Gastroesophageal sphincter (tissue), 4 donors: ENCODE data around the gene FBXL16. TPM values are rescaled to one million over a fixed set of nuclear protein-coding genes. Genes with fewer than 3 reads are reported as not detected.

ENCODE experiments used
- ATAC-seq: fragments of 150-250 bp; one replicate; pipeline ENCODE4 v1.9.1; 2016; ENCODE audit warnings: mild to moderate bottlenecking, moderate library complexity
- H3K27ac ChIP-seq, 4 donors: fragments of 200-600 bp; sonication (generic) in 3 of 4; 1 replicate in 3 of 4; 2 replicates in 1 of 4; pipeline ENCODE4 v1.5.1; 2016 to 2019
- H3K27me3 ChIP-seq: fragments of 200-600 bp; sonication (generic); one replicate; pipeline ENCODE4 v1.5.1; 2019
- H3K36me3 ChIP-seq, 2 donors: fragments of 200-600 bp; sonication (generic); one replicate each; pipeline ENCODE4 v1.5.1; 2019; ENCODE audit warnings: control low read depth in 1 of 2
- H3K4me1 ChIP-seq, 3 donors: fragments of 200-600 bp; sonication (generic); 1 replicate in 2 of 3; 2 replicates in 1 of 3; pipeline ENCODE4 v1.5.1; 2016 to 2019; ENCODE audit warnings: control low read depth in 2 of 3
- H3K4me3 ChIP-seq, 2 donors: fragments of 200-600 bp; sonication (generic); one replicate each; pipeline ENCODE4 v1.5.1; 2019; ENCODE audit warnings: mild to moderate bottlenecking in 1 of 2, moderate library complexity in 1 of 2
- H3K9me3 ChIP-seq, 3 donors: fragments of 200-600 bp; sonication (generic); one replicate each; pipeline ENCODE4 v1.5.1; 2017 to 2019; ENCODE audit warnings: control low read depth in 2 of 3
- EP300 ChIP-seq: sonication (generic); formaldehyde crosslinking; IDR thresholded peaks from one replicate; pipeline ENCODE4 v1.6.1; 2017; ENCODE audit warnings: antibody characterized with exemption, mild to moderate bottlenecking
- POLR2A ChIP-seq, 2 donors: fragments of 450-650 bp; IDR thresholded peaks; one replicate each; pipeline ENCODE4 v1.6.1; 2017; ENCODE audit warnings: antibody characterized with exemption in 2 of 2, mild to moderate bottlenecking in 2 of 2, moderate library complexity in 1 of 2
- POLR2AphosphoS5 ChIP-seq: sonication (generic); formaldehyde crosslinking; IDR thresholded peaks from one replicate; pipeline ENCODE4 v1.6.1; 2017; ENCODE audit warnings: antibody characterized with exemption
- WGBS, 2 donors: methylation state at CpG; one replicate each; pipeline ENCODE4 v1.1.5; 2018; ENCODE audit warnings: low coverage in 1 of 2; 5-methylcytosine and 5-hydroxymethylcytosine counted together
- total RNA-seq, 4 donors: library from RNA; depleted of rRNA; stranded (reverse); fragments of >200 nt; gene quantifications; one replicate each; pipeline ENCODE4 v1.1.0, GENCODE V29; 2016
- TF ChIP-seq, protein P1 (sequence below), 4 experiments: fragments of 200-600 bp in 2 of 4; fragments of 450-650 bp in 2 of 4; sonication (generic) in 1 of 4; IDR thresholded peaks; one replicate each; pipeline ENCODE4 v1.5.1; 2017 to 2019; ENCODE audit warnings: antibody characterized with exemption in 4 of 4, mild to moderate bottlenecking in 2 of 4, moderate library complexity in 2 of 4

FBXL16 gene
- total RNA-seq, 4 donors from 2014 or later: 0.27 to 1.4 (median 0.35) TPM

DNA sequence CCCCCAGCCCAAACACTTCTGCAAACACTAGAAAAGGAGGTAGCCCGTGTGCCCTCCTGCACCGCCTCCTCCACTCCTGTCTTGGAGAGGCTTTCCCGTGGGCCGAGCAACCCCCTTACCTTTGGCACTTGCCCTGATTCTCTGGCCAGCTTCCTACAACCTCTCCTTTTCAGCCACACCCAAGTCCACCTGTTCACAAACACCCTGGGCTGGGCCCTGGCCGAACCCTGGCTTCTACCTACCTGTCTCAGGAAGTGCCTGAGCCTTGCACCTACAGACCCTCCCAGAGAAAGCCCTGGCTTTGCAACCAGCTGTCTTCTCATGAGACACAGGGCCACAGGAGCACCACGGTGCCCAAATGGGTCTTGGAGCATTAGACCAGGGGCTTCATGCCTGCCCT lies 13.3 kb upstream of the FBXL16 start:
- Histone ChIP-seq H3K4me3 (no peak overlapping the region), H3K4me1 (peaks cover 0 to 68% (median 32%) of the 10 kb centered on the region in 3 donors), H3K9me3 (no peaks in the 10 kb centered on the region), H3K27me3 (no peaks in the 10 kb centered on the region), H3K36me3 (peaks cover 0 to 15% of the 10 kb centered on the region in 2 donors), H3K27ac (no peak overlapping the region)
- TF ChIP-seq POLR2AphosphoS5: no peak
- no peak for TF ChIP-seq EP300
- TF ChIP-seq, protein P1, sequence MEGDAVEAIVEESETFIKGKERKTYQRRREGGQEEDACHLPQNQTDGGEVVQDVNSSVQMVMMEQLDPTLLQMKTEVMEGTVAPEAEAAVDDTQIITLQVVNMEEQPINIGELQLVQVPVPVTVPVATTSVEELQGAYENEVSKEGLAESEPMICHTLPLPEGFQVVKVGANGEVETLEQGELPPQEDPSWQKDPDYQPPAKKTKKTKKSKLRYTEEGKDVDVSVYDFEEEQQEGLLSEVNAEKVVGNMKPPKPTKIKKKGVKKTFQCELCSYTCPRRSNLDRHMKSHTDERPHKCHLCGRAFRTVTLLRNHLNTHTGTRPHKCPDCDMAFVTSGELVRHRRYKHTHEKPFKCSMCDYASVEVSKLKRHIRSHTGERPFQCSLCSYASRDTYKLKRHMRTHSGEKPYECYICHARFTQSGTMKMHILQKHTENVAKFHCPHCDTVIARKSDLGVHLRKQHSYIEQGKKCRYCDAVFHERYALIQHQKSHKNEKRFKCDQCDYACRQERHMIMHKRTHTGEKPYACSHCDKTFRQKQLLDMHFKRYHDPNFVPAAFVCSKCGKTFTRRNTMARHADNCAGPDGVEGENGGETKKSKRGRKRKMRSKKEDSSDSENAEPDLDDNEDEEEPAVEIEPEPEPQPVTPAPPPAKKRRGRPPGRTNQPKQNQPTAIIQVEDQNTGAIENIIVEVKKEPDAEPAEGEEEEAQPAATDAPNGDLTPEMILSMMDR (IDR thresholded peaks at IDR 0.05): no peak
- no peak for ATAC-seq
- 73 to 87% methylated on average over 2 to 4 of the region's 6 CpGs for WGBS, 2 donors

DNA sequence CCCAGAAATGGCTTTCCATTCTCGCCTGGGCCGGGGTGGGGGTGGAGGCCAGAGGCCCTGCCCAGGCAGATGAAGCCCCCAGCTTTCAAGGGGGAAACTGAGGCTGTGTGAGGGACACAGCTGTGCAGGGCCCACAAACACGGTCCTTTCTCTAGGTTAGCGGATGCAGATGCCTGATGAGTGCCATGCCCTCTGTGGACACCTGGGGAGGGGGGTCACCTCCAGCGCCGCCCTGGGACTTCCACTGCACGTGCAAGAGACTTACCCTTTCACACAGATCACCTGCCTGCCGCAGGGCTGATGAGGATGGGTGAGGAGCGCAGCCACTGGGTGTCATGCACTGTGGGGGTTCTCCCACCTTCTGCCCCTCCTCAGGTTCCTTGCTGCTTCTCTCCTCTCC lies 12.8 kb upstream of the FBXL16 start:
- H3K27ac ChIP-seq: no peak overlapping the region
- H3K4me3 ChIP-seq: no peak overlapping the region

DNA sequence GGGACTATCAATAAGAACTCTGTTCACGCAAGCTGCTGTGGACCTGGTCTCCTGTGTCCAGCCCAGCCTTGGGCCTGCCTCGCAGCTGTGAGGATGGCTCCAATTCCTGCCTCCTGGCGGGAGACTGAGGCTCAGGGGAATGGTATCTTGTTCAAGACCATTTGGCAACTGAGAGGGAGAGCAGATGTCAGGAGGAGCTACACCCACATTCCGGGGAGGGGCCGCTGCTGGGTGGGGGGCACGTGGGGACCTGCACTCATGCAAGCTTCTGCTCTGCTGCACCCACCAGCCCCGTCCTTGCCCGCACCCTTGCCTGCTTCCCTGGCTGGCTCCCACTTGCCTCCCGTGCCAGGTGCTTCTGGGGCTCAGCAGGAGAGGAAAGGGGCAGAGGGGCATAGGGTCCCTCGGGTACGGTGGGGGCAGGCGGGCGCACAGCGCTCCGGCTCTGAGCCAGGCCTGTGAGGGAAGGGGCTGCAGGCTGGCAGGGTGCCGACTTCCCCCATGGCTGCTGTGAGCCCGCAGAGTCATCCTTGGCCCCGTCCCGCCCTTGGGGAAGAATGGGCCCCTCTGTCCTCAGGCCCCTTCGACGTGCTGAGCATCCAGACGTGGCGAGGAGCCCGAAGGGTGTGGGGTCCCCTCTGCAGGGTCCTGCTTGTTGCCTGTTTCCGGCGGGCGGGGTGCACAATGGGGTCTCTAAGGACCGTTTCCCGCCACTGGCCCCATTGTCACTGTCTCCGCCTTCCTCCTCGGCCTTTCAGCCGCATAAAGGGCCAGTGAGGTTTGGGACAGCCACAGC lies 12.0 kb upstream of the FBXL16 start:
- ATAC-seq: no peak
- WGBS, 2 donors: no CpG with 5 or more reads among the region's 32 CpGs
- peak overlapping the region in 1 of 4 donors; percentile 24 for H3K27ac ChIP-seq
- peaks cover 0 to 68% (median 32%) of the 10 kb centered on the region in 3 donors for H3K4me1 ChIP-seq
- TF ChIP-seq, protein P1 (IDR thresholded peaks at IDR 0.05): no peak
- TF ChIP-seq POLR2A (IDR thresholded peaks at IDR 0.05): no peak
- no peak overlapping the region for H3K4me3 ChIP-seq
- H3K9me3 ChIP-seq: no peaks in the 10 kb centered on the region
- no peaks in the 10 kb centered on the region for H3K27me3 ChIP-seq
- H3K36me3 ChIP-seq: peaks cover 0 to 13% of the 10 kb centered on the region in 2 donors

More for the DNA sequence above, 12.8 kb upstream of the FBXL16 start:
- no peaks in the 10 kb centered on the region for H3K27me3 ChIP-seq
- H3K36me3 ChIP-seq: peaks cover 0 to 15% of the 10 kb centered on the region in 2 donors
- WGBS, 2 donors: 92% methylated on average over 2 of the region's 9 CpGs; no CpG with 5 or more reads in 1 of the 2 donors
- H3K9me3 ChIP-seq: no peaks in the 10 kb centered on the region
- TF ChIP-seq POLR2AphosphoS5 (no peak), EP300 (no peak), POLR2A (IDR thresholded peaks at IDR 0.05) (no peak)
- TF ChIP-seq, protein P1 (IDR thresholded peaks at IDR 0.05): no peak
- ATAC-seq: no peak
- H3K4me1 ChIP-seq: peaks cover 0 to 68% (median 32%) of the 10 kb centered on the region in 3 donors

DNA sequence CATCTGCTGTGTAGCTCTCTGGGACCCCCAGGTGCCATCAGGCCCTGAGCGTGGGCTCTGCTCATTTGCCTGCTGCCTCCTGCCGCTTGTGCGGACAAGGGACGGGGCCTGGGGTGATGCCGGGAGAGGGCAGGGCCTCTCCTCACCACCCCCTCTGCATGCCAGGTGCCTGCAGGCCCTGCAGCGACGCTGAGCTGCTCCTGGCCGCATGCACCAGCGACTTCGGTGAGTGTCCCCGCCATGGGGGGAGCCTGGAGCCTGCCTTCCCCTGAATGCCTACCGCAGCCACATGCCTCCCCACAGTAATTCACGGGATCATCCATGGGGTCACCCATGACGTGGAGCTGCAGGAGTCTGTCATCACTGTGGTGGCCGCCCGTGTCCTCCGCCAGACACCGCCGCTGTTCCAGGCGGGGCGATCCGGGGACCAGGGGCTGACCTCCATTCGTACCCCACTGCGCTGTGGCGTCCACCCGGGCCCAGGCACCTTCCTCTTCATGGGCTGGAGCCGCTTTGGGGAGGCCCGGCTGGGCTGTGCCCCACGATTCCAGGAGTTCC lies 11.2 kb upstream of the FBXL16 start:
- TF ChIP-seq, protein P1 (IDR thresholded peaks at IDR 0.05): no peak
- no peak for TF ChIP-seq POLR2A (IDR thresholded peaks at IDR 0.05)
- no peak for TF ChIP-seq POLR2AphosphoS5
- TF ChIP-seq EP300: no peak
- WGBS, 2 donors: 92% methylated on average over 2 of the region's 29 CpGs; no CpG with 5 or more reads in 1 of the 2 donors
- no peak overlapping the region for H3K4me3 ChIP-seq
- peaks cover 0 to 62% (median 28%) of the 10 kb centered on the region in 3 donors for H3K4me1 ChIP-seq
- ATAC-seq: no peak
- H3K36me3 ChIP-seq: peaks cover 0 to 7% of the 10 kb centered on the region in 2 donors
- H3K27me3 ChIP-seq: peaks cover 6% of the 10 kb centered on the region
- no peak overlapping the region for H3K27ac ChIP-seq
- H3K9me3 ChIP-seq: no peaks in the 10 kb centered on the region
